VCaP (cell line): ENCODE measurements around the gene ARMH1.
"Not testable (repeated sequence)": the region's sequence is repeated elsewhere in the genome, so short reads cannot be mapped to it uniquely, and the experiment has no call there.

Experiments
- H3K27ac ChIP-seq: fragments of 450-650 bp; 2 replicates; pipeline ENCODE4 v1.5.1; 2017
- TF ChIP-seq, protein P1 (sequence below): fragments of 450-650 bp; conservative IDR thresholded peaks from 2 replicates; pipeline ENCODE4 v1.5.1; 2017; ENCODE audit warnings: mild to moderate bottlenecking, moderate library complexity

Gene ARMH1

DNA sequence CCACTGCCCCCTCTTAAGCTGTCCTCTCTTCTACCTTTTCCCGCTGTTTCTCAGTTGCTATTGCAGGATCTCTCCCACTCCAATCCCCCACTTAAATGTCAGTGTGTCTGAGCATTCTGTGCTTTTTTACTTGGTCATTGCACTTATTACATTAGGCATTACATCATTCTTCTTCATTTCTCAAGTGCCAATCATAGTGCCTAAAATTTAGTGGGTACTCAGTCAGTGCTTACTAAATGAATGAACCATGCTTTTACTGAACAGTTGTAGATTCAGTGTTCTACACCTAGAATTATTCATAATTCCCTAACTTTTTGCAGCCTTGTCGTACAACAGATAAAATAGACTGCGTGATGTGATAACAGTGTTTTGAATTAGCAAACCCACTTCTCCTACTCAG is 19.4 kb downstream of the ARMH1 start:
- TF ChIP-seq, protein P1, sequence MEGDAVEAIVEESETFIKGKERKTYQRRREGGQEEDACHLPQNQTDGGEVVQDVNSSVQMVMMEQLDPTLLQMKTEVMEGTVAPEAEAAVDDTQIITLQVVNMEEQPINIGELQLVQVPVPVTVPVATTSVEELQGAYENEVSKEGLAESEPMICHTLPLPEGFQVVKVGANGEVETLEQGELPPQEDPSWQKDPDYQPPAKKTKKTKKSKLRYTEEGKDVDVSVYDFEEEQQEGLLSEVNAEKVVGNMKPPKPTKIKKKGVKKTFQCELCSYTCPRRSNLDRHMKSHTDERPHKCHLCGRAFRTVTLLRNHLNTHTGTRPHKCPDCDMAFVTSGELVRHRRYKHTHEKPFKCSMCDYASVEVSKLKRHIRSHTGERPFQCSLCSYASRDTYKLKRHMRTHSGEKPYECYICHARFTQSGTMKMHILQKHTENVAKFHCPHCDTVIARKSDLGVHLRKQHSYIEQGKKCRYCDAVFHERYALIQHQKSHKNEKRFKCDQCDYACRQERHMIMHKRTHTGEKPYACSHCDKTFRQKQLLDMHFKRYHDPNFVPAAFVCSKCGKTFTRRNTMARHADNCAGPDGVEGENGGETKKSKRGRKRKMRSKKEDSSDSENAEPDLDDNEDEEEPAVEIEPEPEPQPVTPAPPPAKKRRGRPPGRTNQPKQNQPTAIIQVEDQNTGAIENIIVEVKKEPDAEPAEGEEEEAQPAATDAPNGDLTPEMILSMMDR: no peak
- H3K27ac ChIP-seq: no peak overlapping the region

DNA sequence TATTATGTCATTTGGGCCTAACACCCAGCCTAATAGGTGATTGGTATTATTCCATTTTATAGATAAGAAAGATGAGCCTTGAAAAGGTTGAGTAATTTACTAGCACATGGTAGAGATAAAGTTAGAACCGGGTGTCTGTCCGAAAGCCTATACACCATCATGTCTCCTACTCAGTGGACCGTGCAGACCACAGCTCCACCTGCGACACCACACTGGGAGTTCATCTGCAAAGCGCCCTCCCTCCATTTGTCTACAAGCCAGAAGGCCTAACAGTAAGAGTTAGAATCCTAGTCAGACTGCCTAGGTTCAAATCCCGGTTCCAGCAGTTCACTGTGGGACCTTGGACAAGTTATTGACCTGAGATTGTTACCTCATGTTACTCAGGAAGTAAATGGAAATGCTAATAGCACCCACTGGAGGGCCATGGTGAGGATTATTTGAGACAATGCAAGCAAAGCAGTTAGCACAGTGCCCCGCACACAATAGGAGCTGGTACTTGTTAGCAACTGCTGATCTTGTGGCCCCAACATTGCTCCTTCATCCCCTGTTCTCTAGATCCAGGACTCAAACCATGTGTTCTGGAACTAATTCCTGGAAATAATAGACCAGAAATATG is 20.5 kb downstream of the ARMH1 start:
- TF ChIP-seq, protein P1: no peak
- no peak overlapping the region for H3K27ac ChIP-seq

DNA sequence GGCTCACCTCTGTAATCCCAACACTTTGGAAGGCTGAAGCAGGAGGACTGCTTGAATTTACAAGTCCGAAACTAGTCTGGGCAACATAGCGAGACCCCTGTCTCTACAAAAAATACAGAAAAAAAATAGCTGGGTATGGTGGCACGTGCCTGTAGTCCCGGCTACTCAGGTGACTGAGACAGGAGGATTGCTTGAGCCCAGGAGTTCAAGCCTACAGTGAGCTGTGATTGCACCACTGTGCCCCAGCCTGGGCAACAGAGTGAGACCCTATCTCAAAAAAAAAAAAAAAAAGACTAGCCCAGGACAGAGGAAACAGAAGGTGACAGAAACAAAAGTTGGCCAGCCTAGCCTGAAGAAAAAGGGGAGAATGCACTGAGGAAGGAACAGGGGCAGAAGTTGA is 21.2 kb downstream of the ARMH1 start:
- TF ChIP-seq, protein P1: no peak

DNA sequence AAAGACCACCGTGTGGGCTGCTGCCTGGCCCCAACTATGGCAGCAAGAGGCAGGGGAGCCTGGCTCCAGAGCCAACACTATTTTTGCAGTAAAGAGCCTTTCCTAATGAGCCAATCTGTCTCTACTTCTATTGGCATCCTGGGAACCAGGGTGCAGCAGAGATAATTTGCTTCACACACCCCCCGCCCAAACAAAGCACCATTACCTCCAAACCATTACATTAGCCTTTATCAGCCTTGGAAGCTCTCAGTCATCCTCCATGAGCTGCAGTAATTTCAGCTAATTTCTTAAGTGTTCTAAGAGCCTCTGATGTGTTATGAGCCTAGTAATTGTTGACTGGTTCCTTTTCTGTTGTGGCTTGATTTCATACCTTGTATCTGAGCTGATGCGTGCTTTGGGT is 21.6 kb downstream of the ARMH1 start:
- TF ChIP-seq, protein P1: no peak
- no peak overlapping the region for H3K27ac ChIP-seq

More for the DNA sequence above, 21.2 kb downstream of the ARMH1 start:
- no peak overlapping the region for H3K27ac ChIP-seq

DNA sequence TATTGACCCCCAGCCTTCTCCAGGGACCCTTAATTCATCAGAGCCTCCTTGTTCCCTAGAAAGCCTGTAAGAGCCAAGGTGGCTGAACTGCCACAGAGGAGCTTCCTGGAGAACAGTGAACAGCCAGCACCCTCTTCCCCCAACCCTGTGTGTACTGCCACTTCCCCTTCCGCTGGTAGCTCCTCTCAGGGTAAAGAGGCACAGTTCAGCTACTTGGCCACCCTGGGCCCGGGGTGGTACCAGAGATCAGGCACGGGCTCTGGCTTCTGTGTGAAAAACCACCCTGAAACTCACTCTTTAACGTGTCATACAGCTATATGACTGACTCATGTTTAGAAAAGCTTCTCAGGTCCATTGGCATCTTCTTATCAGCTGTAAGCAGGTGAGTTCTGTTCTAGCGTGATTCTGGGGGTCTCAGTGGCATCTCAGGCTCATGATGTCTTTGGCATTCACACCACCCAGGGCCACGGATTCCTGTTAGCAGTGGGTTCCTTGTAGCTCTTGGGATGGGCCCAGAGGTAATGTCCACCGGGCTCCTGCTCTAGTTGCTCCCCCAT is 22.4 kb downstream of the ARMH1 start:
- H3K27ac ChIP-seq: no peak overlapping the region
- TF ChIP-seq, protein P1: no peak

DNA sequence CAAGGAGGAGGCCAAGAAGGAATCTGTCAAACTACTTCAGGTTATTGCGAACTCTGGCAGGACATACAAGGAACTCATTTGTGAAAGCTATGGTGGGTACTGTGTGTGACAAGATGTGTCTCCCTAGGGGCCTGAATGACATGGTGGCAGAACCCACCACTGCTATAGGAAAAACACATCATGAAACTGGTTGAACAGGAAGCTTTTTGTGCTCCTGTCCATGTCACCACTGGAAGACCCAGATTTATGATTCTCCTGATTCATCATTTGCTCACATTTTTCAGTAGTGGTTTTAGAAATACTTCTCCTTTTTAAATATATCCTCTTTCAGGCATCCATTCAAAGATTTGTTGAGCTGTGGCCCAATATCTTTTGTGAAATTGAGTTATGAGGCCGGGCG is 23.6 kb downstream of the ARMH1 start:
- no peak overlapping the region for H3K27ac ChIP-seq
- TF ChIP-seq, protein P1: no peak

DNA sequence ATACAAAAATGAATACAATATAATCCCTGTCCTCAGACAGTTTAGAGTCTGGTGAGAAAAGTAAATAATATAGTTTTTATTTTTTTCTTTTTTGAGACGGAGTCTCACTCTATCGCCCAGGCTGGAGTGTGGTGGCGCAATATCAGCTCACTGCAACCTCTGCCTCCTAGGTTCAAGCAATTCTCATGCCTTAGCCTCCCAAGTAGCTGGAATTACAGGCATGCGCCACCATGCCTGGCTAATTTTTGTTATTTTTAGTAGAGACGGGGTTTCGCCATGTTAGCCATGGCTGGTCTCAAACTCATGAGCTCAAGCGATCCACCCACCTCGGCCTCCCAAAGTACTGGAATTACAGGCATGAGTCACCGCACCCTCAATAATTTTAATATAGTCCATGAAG is 24.9 kb downstream of the ARMH1 start:
- H3K27ac ChIP-seq: not testable (repeated sequence)

DNA sequence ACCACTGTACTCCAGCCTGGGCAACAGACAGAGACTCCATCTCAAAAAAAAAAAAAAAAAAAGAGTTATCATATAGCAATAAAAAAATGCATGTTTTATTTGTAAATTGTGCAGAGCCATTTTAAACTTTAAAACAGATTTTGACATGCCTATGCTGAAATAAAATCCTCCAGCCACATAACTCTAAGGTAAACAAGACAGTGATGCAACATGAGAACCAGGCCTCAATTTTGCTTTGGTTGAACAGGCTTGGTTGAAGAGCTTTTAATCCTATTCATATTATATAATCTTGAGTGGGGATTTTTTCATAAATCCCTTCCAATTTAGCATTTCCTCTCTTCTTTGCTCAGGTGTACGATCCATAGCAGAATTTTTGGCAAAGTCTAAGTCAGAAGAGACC is 26.1 kb downstream of the ARMH1 start:
- TF ChIP-seq, protein P1: no peak

More for the DNA sequence above, 26.1 kb downstream of the ARMH1 start:
- H3K27ac ChIP-seq: no peak overlapping the region
